ENCODE measurements around the gene CD83.

DNA sequence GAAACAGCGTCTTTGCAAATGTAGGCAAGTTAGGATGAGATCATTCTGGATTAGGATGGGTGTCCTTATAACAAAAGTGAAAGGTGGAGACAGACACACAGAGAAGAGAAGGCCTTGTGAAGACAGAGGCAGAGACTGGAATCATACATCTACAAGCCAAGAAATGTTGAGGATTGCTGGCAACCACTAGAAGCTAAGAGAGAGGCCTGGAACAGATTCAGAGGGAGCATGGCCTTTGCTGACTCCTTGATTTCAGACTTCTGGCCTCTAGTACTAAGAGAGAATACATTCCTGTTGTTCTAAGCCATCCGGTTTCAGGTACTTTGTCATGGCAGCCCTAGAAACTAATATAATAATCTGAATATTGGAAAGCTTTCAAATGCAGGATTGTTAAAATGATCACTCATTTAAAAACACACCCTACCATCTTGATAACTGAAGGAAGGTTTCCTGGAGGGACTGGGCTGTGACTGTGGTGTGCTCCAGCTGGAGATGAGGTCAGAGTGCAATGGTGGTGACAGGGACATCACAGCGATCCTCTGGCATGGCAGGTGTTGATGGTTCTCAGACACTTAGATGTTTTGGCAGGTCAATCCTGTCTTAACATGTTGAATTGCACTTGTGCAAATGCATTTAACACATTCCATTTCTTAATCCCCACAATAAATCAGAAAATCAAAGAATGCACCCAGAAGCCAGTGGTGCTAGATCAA is 25.1 kb downstream of the CD83 start:
- TF ChIP-seq POLR2A (IDR thresholded peaks at IDR 0.05) = no peak
- TF ChIP-seq, protein P1, sequence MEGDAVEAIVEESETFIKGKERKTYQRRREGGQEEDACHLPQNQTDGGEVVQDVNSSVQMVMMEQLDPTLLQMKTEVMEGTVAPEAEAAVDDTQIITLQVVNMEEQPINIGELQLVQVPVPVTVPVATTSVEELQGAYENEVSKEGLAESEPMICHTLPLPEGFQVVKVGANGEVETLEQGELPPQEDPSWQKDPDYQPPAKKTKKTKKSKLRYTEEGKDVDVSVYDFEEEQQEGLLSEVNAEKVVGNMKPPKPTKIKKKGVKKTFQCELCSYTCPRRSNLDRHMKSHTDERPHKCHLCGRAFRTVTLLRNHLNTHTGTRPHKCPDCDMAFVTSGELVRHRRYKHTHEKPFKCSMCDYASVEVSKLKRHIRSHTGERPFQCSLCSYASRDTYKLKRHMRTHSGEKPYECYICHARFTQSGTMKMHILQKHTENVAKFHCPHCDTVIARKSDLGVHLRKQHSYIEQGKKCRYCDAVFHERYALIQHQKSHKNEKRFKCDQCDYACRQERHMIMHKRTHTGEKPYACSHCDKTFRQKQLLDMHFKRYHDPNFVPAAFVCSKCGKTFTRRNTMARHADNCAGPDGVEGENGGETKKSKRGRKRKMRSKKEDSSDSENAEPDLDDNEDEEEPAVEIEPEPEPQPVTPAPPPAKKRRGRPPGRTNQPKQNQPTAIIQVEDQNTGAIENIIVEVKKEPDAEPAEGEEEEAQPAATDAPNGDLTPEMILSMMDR (IDR thresholded peaks at IDR 0.05) = no peak
